GM04503 (cell line): ENCODE results near the gene UBAP1.
"Not testable (repeated sequence)": the region's sequence is repeated elsewhere in the genome, so short reads cannot be mapped to it uniquely, and the experiment has no call there.

Experiments used
- DNase-seq: peaks from one replicate; pipeline ENCODE4 v3.0.0-alpha.2; 2012; ENCODE audit warnings: low read depth

Gene UBAP1

GRCh38 chr9:34178436-34179212 lies at the start of gene UBAP1:
Gene UBAP1 (plus strand): TSS chr9:34179043. CDS start chr9:34220915, 41,872 bp downstream.
- peak; percentile 89 for DNase-seq

DNA sequence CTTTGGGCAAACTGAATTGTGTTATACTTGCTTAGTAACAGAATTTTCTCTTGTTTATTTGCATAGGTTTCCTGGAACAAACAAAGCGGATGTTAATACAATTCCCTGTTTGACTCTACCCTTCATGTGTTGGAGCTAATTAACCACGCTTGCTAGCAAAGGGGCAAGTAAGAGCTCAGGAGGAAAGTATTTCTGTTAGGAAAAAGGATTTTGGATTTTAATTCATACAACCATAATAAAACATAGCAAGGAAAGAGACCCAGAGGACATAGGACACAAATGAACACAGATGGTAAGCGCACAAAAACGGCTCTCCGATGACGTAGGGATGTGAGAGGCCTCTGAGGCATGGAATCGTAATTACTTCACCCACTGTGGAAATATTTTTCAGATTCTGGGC lies 47.3 kb upstream of the UBAP1 start:
- DNase-seq, result no peak

GRCh38 chr9:34133436-34133949 lies 45.4 kb upstream of the UBAP1 start:
- no peak for DNase-seq

DNA sequence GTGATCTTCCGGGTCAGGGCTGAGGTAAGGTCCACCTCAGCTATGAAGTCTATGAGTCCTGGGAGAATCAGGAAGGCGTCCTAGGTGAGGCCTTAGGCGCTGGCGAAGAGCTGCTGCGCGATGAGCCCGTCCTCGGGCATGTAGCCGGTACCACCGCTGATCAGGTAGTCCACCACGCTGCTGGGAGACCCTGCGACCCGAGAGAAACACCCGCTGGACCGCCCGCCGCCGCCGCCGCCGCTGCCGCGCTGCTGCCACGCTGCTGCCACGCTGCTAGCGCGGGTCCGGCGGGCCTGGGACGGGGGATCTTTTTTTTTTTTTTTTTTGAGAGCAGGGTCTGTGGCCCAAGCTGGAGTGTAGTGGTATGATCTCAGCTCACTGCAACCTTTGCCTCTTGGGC lies 44.3 kb upstream of the UBAP1 start:
- no peak for DNase-seq

DNA sequence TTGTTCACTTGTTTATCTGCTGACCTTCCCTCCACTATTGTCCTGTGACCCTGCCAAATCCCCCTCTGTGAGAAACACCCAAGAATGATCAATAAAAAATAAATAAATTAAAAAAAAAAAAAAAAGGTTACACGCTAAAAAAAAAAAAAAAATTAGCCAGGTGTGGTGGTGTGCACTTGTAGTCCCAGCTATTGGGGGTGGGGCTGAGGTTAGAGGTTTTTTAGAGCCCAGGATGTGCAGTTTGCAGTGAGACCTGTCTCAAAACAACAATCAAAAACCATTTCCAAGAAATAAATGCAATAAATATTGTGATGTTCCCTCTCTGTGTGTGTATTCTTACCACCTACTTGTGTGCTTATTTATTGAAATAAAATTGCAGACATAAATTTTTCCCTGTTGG lies 40.2 kb upstream of the UBAP1 start:
- DNase-seq, result not testable (repeated sequence)

DNA sequence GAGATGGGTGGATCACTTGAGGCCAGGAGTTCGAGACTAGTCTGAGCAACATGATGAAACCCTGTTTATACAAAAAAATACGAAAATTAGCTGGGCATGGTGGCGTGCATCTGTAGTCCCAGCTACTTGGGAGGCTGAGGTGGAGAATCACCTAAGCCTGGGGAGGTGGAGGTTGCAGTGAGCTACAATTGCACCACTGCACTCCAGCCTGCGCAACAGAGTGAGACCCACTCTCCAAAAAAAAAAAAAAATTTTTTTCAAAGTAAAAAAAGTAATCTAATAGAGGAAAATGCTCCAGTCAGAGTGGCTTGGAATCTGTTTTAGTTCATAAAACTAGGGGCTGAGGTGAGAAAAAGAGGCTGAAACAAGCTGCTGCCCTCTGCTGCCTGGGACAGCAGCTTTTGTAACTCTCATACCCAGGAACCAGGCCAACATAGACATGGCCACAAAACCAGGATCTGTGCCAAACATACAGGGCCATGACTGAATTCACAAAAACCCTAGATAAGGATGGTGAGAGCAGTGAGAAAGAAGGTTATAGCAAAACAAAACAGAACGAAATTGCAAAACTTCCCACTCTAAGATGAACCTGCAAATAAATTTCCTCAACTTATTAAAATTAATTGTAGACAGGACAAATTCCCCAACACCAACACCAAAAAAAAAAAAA lies 39.2 kb upstream of the UBAP1 start:
- peak; percentile 66 for DNase-seq

- DNase-seq, result no peak
These were observed 38.0 kb upstream of the UBAP1 start for GRCh38 chr9:34140853-34141252.

GRCh38 chr9:34143116-34143515 lies 35.7 kb upstream of the UBAP1 start:
- DNase-seq, result no peak

- DNase-seq, result no peak
These were observed 33.7 kb upstream of the UBAP1 start for GRCh38 chr9:34145165-34145564.

DNA sequence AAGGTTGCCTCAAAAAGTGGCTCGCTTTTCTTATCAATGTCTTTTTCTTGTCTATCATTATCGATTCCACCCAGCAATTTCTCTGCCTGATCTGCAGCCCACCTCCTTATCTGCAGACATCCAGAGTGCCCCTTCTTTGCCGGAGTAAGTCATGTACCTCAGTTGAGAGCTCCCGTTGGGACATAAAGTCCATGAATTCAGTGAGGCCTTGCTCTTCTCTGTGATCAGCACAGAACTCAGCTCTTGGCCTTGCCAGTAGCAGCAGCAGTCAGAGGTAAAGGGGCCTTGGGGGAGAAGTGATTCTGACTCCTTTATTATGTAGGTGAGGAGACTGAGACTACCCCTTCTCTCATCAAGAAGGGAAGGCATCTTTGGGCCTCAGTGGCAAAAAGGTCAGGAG lies 27.4 kb upstream of the UBAP1 start:
- no peak for DNase-seq

GRCh38 chr9:34154057-34154456 lies 24.8 kb upstream of the UBAP1 start:
- DNase-seq, result no peak

GRCh38 chr9:34157318-34157717 lies 21.5 kb upstream of the UBAP1 start:
- DNase-seq, result no peak

GRCh38 chr9:34157898-34158297 lies 20.9 kb upstream of the UBAP1 start:
- no peak for DNase-seq

GRCh38 chr9:34158362-34158869 lies 20.4 kb upstream of the UBAP1 start:
- DNase-seq, result peak; percentile 21

DNA sequence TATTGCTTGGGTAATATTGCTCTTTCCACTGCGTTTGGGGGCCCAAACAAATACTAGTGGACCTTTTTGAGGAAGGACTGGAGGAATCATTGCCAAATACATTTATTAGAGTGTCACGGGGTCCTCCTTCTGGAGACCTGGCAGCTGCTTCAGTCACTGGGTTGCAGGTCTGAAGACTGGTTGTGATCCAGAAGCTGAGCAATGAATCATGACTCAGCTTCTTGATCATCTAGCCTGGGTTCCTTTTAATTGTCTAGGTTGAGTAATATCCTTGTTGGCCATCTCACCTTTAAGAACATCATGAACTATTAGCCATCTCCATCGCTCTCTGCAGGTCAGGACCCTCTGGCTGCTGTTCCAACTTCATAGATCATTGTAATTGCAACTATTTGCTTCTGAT lies 15.4 kb upstream of the UBAP1 start:
- no peak for DNase-seq

- DNase-seq, result no peak
These were observed 9.7 kb upstream of the UBAP1 start for GRCh38 chr9:34169125-34169524.

GRCh38 chr9:34170237-34170991 lies 8.4 kb upstream of the UBAP1 start:
- DNase-seq, result no peak

- no peak for DNase-seq
These were observed 6.9 kb upstream of the UBAP1 start for GRCh38 chr9:34171753-34172535.

DNA sequence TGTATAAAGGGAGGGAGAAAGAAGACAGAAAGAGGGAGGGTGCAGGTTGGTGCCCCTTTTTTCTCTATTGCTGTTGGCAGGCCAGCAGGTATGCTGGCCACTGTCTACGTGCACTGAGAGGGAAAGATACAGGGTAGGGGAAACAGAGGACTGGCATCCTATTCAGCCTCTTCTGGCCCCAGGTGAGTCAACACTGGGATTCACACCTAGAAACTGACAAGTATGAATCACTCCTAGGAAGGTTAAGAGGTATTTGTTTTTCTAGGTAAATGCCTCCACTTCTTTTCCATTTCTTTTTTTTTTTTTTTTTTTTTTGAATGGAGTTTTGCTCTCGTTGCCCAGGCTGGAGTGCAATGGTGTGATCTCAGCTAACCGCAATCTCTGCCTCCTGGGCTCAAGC lies 2.8 kb upstream of the UBAP1 start:
- no peak for DNase-seq

DNA sequence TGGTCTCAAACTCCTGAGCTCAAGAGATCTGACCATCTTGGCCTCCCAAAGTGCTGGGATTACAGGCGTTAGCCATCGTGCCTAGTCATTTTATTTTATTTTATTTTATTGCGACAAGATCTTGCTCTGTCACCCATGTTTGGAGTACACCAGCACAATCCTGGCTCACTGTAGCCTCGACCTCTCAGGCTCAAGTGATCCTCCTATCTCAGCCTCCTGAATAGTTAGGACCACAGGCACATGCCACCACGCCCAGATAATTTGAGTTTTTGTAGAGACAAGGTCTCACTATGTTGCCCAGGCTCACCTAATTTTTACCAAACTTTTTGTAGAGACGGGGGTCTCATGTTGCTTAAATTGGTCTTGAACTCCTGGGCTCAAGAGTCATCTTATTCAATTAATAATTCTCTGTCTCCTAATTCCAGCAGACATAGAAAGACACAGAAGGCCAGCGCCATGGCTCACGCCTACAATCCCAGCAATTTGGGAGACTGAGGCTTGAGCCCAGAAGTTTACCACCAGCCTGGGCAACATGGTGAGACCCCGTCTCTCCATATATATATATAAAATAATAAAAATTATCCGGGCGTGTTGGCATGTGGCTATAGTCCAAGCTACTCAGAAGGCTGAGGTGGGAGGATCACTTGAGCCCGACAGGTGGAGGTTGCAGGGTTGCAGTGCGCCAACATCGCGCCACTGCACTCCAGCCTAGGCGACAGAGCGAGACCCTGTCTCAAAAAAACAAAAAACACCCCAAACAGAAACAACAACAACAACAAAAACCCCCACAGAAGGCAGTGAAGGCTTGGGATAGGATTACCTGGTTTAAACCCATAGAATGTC lies 1.0 kb upstream of the UBAP1 start:
- DNase-seq, result no peak
